Measurements from ENCODE around the gene SLC39A9. TPM values are rescaled to one million over a fixed set of nuclear protein-coding genes. Genes with fewer than 3 reads are reported as not detected.

Gene SLC39A9
- total and polyA plus RNA-seq, 2 experiments from 2014 or later = 17.7 to 48.1 TPM

DNA sequence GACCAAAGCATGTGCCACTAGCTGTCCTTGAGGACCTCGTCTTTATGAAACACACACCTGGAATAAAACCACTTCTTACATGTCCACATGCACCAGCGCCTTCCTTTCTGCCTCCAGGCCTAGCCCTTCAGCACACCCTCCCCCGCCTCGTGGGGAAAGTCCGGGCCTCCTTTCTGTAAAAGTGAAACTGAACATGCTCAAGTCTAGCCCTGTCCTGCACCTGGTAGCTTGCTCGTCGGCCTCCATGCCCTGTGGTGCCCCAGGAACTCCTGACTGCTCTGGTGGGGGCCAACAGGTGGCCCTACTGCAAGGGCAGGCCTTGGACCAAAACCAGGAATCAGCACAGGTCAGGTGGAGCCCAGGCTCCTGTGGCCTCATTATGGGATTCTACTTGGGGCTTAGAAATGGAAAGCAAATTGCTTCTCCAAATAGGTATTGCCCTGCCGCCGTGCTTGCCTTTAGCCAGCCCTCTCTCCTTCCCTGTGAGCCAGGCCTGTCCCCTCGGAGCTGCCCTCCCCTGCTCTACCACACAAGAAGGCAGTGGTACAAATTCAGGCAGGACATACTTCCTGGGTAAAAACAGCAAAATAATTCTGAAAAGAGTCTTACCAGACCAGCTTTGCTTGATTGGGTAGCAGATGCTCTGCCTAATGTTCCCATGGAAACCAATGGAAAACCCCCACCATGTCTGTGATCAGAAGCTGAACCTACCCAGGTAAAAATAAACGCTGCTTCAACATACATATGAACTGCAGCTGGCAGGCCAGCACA, 43.9 kb upstream of the SLC39A9 start:
- Mint-ChIP-seq H3K27me3 (ENCODE audit: insufficient read depth, low read depth, poor library complexity) (peaks cover 4% of the 10 kb centered on the region), H3K4me3 (no peak overlapping the region), H3K27ac (no peak overlapping the region), H3K9me3 (no peaks in the 10 kb centered on the region), H3K4me1 (peaks cover 19% of the 10 kb centered on the region), H3K36me3 (ENCODE audit: low read depth) (no peaks in the 10 kb centered on the region)
- H3K4me3 ChIP-seq = no peak overlapping the region
- H3K4me1 ChIP-seq (ENCODE audit: insufficient read depth) = no peaks in the 10 kb centered on the region
- H3K4me2 ChIP-seq = no peak overlapping the region
- H3F3A ChIP-seq (replicated peaks; ENCODE audit: low read depth) = no peaks in the 10 kb centered on the region
- H3K9me2 ChIP-seq (ENCODE audit: insufficient read depth) = no peaks in the 10 kb centered on the region
- no peaks in the 10 kb centered on the region for H3K27me3 ChIP-seq (ENCODE audit: insufficient read depth)
- H4K20me1 ChIP-seq (replicated peaks; ENCODE audit: insufficient read depth) = no peaks in the 10 kb centered on the region
- no peak overlapping the region for H3K27ac ChIP-seq (ENCODE audit: low read depth)
- no peak for DNase-seq (ENCODE audit: low spot score)
- no peaks in the 10 kb centered on the region for H3K79me2 ChIP-seq (replicated peaks; ENCODE audit: insufficient read depth)
- no peak overlapping the region for H2AFZ ChIP-seq
- ATAC-seq = peak; percentile 20; the same call in 2 of the 3 replicates
- no peaks in the 10 kb centered on the region for H3K36me3 ChIP-seq (ENCODE audit: insufficient read depth)
- TF ChIP-seq, protein P1, sequence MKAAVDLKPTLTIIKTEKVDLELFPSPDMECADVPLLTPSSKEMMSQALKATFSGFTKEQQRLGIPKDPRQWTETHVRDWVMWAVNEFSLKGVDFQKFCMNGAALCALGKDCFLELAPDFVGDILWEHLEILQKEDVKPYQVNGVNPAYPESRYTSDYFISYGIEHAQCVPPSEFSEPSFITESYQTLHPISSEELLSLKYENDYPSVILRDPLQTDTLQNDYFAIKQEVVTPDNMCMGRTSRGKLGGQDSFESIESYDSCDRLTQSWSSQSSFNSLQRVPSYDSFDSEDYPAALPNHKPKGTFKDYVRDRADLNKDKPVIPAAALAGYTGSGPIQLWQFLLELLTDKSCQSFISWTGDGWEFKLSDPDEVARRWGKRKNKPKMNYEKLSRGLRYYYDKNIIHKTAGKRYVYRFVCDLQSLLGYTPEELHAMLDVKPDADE (IDR thresholded peaks at IDR 0.05) = no peak
- TF ChIP-seq JUNB (IDR thresholded peaks at IDR 0.05; ENCODE audit: unreplicated experiment) (no peak), CREB1 (CRISPR knock-in tag; IDR thresholded peaks at IDR 0.05; ENCODE audit: low read depth) (no peak), NANOG (IDR thresholded peaks at IDR 0.05; ENCODE audit: borderline replicate concordance) (no peak), EZH2phosphoT487 (IDR thresholded peaks at IDR 0.05; ENCODE audit: unreplicated experiment) (no peak), STAT1 (IDR thresholded peaks at IDR 0.05; ENCODE audit: unreplicated experiment) (no peak), POLR2AphosphoS5 (IDR thresholded peaks at IDR 0.05; ENCODE audit: low read depth) (no peak), ZNF114 (CRISPR knock-in tag; IDR thresholded peaks at IDR 0.05) (no peak), ZNF331 (CRISPR knock-in tag; IDR thresholded peaks at IDR 0.05; ENCODE audit: low read depth) (no peak), EZH2 (IDR thresholded peaks at IDR 0.05; ENCODE audit: low read depth, unreplicated experiment) (no peak)
- TF ChIP-seq, protein P2, sequence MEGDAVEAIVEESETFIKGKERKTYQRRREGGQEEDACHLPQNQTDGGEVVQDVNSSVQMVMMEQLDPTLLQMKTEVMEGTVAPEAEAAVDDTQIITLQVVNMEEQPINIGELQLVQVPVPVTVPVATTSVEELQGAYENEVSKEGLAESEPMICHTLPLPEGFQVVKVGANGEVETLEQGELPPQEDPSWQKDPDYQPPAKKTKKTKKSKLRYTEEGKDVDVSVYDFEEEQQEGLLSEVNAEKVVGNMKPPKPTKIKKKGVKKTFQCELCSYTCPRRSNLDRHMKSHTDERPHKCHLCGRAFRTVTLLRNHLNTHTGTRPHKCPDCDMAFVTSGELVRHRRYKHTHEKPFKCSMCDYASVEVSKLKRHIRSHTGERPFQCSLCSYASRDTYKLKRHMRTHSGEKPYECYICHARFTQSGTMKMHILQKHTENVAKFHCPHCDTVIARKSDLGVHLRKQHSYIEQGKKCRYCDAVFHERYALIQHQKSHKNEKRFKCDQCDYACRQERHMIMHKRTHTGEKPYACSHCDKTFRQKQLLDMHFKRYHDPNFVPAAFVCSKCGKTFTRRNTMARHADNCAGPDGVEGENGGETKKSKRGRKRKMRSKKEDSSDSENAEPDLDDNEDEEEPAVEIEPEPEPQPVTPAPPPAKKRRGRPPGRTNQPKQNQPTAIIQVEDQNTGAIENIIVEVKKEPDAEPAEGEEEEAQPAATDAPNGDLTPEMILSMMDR (conservative IDR thresholded peaks at IDR 0.05; ENCODE audit: low read depth in 2 of 2) = no peak
- TF ChIP-seq, protein P3, sequence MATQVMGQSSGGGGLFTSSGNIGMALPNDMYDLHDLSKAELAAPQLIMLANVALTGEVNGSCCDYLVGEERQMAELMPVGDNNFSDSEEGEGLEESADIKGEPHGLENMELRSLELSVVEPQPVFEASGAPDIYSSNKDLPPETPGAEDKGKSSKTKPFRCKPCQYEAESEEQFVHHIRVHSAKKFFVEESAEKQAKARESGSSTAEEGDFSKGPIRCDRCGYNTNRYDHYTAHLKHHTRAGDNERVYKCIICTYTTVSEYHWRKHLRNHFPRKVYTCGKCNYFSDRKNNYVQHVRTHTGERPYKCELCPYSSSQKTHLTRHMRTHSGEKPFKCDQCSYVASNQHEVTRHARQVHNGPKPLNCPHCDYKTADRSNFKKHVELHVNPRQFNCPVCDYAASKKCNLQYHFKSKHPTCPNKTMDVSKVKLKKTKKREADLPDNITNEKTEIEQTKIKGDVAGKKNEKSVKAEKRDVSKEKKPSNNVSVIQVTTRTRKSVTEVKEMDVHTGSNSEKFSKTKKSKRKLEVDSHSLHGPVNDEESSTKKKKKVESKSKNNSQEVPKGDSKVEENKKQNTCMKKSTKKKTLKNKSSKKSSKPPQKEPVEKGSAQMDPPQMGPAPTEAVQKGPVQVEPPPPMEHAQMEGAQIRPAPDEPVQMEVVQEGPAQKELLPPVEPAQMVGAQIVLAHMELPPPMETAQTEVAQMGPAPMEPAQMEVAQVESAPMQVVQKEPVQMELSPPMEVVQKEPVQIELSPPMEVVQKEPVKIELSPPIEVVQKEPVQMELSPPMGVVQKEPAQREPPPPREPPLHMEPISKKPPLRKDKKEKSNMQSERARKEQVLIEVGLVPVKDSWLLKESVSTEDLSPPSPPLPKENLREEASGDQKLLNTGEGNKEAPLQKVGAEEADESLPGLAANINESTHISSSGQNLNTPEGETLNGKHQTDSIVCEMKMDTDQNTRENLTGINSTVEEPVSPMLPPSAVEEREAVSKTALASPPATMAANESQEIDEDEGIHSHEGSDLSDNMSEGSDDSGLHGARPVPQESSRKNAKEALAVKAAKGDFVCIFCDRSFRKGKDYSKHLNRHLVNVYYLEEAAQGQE (IDR thresholded peaks at IDR 0.05; ENCODE audit: unreplicated experiment) = no peak
- TF ChIP-seq, protein P4, sequence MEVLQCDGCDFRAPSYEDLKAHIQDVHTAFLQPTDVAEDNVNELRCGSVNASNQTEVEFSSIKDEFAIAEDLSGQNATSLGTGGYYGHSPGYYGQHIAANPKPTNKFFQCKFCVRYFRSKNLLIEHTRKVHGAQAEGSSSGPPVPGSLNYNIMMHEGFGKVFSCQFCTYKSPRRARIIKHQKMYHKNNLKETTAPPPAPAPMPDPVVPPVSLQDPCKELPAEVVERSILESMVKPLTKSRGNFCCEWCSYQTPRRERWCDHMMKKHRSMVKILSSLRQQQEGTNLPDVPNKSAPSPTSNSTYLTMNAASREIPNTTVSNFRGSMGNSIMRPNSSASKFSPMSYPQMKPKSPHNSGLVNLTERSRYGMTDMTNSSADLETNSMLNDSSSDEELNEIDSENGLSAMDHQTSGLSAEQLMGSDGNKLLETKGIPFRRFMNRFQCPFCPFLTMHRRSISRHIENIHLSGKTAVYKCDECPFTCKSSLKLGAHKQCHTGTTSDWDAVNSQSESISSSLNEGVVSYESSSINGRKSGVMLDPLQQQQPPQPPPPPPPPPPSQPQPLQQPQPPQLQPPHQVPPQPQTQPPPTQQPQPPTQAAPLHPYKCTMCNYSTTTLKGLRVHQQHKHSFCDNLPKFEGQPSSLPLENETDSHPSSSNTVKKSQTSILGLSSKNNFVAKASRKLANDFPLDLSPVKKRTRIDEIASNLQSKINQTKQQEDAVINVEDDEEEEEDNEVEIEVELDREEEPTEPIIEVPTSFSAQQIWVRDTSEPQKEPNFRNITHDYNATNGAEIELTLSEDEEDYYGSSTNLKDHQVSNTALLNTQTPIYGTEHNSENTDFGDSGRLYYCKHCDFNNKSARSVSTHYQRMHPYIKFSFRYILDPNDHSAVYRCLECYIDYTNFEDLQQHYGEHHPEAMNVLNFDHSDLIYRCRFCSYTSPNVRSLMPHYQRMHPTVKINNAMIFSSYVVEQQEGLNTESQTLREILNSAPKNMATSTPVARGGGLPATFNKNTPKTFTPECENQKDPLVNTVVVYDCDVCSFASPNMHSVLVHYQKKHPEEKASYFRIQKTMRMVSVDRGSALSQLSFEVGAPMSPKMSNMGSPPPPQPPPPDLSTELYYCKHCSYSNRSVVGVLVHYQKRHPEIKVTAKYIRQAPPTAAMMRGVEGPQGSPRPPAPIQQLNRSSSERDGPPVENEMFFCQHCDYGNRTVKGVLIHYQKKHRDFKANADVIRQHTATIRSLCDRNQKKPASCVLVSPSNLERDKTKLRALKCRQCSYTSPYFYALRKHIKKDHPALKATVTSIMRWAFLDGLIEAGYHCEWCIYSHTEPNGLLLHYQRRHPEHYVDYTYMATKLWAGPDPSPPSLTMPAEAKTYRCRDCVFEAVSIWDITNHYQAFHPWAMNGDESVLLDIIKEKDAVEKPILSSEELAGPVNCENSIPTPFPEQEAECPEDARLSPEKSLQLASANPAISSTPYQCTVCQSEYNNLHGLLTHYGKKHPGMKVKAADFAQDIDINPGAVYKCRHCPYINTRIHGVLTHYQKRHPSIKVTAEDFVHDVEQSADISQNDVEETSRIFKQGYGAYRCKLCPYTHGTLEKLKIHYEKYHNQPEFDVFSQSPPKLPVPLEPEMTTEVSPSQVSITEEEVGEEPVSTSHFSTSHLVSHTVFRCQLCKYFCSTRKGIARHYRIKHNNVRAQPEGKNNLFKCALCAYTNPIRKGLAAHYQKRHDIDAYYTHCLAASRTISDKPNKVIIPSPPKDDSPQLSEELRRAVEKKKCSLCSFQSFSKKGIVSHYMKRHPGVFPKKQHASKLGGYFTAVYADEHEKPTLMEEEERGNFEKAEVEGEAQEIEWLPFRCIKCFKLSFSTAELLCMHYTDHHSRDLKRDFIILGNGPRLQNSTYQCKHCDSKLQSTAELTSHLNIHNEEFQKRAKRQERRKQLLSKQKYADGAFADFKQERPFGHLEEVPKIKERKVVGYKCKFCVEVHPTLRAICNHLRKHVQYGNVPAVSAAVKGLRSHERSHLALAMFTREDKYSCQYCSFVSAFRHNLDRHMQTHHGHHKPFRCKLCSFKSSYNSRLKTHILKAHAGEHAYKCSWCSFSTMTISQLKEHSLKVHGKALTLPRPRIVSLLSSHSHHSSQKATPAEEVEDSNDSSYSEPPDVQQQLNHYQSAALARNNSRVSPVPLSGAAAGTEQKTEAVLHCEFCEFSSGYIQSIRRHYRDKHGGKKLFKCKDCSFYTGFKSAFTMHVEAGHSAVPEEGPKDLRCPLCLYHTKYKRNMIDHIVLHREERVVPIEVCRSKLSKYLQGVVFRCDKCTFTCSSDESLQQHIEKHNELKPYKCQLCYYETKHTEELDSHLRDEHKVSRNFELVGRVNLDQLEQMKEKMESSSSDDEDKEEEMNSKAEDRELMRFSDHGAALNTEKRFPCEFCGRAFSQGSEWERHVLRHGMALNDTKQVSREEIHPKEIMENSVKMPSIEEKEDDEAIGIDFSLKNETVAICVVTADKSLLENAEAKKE (CRISPR knock-in tag; IDR thresholded peaks at IDR 0.05) = no peak

Measured in GM23338 (cell line).